ENCODE data around the gene UBL4A.

The UBL4A gene

DNA sequence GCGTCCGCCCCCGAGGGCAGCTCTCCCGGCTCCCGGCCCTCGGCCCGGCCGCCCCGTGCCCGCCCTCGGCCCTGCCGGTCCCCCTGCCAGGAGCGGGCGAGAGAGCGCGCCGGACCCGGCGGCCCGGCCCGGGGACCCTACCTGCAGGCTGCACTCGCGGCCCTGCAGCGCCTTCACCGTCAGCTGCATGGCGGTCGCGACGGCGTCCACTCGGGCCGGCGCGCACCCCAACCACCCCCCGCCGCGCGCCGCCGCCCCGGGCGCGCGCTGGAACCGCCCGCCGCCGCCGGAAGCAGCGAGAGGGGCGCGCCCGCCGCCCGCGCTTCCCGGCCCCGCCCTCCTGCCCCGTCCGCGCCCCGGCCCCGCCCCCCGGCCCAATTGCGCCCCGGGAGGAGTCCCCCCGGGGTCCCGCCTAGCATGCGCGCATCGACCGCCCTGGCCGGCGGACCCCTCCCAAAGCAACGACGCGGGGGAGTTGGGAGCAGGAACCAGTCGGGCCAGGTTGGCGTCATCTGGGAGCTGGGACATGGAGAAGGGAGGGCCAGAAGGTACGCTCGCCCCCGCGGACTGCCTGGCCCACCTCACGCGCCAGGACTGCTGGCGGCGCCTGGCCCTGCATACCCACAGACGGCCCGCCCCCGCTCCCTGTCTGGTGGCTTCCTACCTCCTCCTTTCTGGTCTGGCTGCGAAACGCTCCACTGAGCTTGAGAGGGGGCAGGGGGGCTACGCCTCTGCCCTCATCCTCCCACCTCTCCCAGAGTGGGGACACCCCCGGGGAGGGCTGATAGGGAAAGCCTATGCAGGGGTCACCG is at the start of gene UBL4A:
Gene UBL4A (minus strand): TSS at position 220 of the 812 bp plus-strand sequence. CDS start 31 bp downstream, at position 189.
- peak; percentile 74 for DNase-seq (ENCODE audit: low read depth)
- TF ChIP-seq, protein P1, sequence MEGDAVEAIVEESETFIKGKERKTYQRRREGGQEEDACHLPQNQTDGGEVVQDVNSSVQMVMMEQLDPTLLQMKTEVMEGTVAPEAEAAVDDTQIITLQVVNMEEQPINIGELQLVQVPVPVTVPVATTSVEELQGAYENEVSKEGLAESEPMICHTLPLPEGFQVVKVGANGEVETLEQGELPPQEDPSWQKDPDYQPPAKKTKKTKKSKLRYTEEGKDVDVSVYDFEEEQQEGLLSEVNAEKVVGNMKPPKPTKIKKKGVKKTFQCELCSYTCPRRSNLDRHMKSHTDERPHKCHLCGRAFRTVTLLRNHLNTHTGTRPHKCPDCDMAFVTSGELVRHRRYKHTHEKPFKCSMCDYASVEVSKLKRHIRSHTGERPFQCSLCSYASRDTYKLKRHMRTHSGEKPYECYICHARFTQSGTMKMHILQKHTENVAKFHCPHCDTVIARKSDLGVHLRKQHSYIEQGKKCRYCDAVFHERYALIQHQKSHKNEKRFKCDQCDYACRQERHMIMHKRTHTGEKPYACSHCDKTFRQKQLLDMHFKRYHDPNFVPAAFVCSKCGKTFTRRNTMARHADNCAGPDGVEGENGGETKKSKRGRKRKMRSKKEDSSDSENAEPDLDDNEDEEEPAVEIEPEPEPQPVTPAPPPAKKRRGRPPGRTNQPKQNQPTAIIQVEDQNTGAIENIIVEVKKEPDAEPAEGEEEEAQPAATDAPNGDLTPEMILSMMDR (IDR thresholded peaks at IDR 0.05; ENCODE audit: insufficient read depth, low read depth, low read length, missing control alignments), result no peak
- peak within 1 kb of the TSS; percentile 46 for H3K4me3 ChIP-seq (ENCODE audit: low read length)

DNA sequence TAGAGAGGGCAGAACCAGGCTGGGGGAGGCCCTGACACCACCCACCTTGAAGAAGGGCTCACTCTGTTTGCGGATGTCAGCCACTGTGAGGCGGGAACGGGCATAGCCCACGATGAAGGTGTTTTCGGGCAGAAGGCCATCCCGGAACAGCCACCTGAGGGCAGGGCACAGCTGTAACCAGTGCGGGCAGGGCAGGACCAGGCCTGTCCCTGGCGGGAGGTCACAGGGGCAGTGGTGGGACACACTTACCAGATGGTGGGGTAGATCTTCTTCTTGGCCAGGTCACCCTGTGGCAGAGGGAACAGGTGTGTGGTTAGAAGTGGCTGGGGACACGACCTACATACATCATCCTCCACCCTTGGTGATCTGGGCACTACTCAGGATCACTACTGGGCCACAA is 49.5 kb upstream of the UBL4A start:
- TF ChIP-seq, protein P1 (IDR thresholded peaks at IDR 0.05; ENCODE audit: insufficient read depth, low read depth, low read length, missing control alignments), result no peak
- DNase-seq (ENCODE audit: low read depth), result no peak
- no peak overlapping the region for H3K4me3 ChIP-seq (ENCODE audit: low read length)

DNA sequence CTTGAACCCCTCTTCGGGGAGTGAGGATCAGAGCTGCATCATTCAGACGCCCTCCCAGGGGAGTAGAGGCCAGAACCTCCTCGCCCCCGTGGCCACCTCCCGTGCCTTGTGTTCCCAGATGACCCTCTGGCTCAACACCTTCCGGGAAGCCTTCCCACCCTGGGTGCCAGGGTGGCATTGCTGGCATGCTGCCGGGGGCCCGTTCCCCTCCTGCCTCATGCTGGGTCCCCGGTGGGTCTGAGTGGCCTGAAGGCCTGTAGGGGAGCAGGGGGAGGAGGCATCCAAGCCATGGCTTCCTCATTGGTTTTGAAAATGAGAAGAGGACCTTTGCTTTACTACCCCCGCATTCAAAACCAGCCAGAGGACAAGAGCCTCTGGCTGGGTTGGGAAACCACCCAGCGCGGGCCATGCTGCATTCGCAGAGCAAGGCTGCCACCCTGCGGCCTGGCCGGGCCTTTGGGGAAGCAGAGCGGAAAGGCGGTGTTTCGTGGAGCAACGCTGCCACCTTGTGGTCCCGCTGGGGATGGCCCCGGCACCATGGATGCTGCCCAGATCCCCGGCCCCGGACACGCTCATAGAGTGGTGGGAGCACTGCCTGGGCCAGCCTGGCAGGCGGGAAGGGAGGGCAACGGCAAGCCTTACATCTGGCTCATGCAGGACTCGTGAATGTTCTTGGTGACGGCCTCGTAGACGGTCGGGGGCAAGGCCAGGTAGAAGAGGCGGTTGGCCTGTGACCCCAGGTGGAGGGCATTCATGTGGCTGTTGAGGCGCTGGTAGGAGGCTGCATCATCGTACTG is 48.3 kb upstream of the UBL4A start:
- DNase-seq (ENCODE audit: low read depth), result peak; percentile 73
- TF ChIP-seq, protein P1 (IDR thresholded peaks at IDR 0.05; ENCODE audit: insufficient read depth, low read depth, low read length, missing control alignments), result peak; percentile 83

DNA sequence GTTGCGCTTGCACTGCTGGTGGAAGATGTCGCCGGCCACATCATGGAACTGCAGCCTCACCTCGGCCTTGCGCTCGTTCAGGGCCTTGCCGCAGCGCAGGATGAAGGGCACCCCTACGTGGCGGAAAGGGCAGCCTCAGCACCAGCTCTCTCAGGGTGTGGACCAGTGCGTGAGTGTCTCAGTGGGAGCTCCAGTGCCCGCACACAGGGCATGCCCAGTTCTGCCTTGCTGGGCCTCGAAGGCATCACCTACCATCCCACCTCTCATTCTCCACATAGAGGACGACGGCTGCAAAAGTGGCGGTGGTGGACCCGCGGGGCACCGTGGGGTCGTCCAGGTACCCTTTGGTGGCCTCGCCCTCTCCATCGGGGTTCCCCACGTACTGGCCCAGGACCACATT is 46.3 kb upstream of the UBL4A start:
- no peak overlapping the region for H3K4me3 ChIP-seq (ENCODE audit: low read length)
- TF ChIP-seq, protein P1 (IDR thresholded peaks at IDR 0.05; ENCODE audit: insufficient read depth, low read depth, low read length, missing control alignments), result no peak
- no peak for DNase-seq (ENCODE audit: low read depth)

More for the DNA sequence above, 48.3 kb upstream of the UBL4A start:
- no peak overlapping the region for H3K4me3 ChIP-seq (ENCODE audit: low read length)

DNA sequence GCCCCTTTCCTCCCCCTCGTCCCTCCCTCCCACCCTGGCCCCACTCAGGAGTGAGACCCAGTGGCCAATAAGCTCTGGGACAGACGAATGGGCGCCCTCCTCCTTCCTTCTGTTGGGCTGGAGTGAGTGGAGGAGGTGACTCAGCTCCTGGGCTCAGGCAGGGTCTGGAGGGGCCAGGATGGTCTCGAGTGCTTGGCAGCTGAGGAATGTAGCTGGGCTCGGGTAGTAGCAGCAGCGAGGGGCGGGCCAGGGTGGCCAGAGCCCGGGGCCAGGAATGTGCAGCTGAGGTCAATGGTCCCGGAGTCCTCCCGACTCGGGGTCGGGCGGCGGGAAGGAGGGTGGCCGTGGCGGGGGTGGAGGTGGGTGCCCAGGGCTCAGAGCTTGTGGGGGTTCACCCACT is 45.2 kb upstream of the UBL4A start:
- TF ChIP-seq, protein P1 (IDR thresholded peaks at IDR 0.05; ENCODE audit: insufficient read depth, low read depth, low read length, missing control alignments), result no peak
- no peak overlapping the region for H3K4me3 ChIP-seq (ENCODE audit: low read length)
- DNase-seq (ENCODE audit: low read depth), result no peak

DNA sequence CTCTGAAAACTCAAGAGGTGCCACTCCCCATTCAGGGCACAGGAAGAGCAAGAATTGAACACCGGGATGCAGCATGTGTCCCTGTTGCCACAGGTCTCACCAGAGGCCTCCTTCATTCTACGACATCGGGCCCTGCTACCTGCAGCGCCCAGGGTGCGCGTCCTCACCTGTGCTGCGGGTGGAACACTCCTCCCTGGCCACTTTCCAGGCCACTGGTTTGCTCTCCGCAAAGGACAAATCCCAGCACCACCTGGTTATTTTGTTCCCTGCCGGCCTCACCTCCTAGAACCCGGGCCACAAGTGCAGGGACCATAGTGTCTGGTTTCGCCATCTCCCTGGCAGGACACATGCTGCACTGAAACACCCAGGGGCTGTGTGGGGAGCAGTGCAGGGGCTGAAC is 43.9 kb upstream of the UBL4A start:
- H3K4me3 ChIP-seq (ENCODE audit: low read length), result no peak overlapping the region
- DNase-seq (ENCODE audit: low read depth), result no peak
- TF ChIP-seq, protein P1 (IDR thresholded peaks at IDR 0.05; ENCODE audit: insufficient read depth, low read depth, low read length, missing control alignments), result no peak

Data from epithelial cell of esophagus (primary cell).